Measurements from ENCODE around the gene PARP3. TPM values are rescaled to one million over a fixed set of nuclear protein-coding genes. Genes with fewer than 3 reads are reported as not detected.

Gene PARP3
- total RNA-seq, 1 donor from 2014 or later = 14.3 TPM

DNA sequence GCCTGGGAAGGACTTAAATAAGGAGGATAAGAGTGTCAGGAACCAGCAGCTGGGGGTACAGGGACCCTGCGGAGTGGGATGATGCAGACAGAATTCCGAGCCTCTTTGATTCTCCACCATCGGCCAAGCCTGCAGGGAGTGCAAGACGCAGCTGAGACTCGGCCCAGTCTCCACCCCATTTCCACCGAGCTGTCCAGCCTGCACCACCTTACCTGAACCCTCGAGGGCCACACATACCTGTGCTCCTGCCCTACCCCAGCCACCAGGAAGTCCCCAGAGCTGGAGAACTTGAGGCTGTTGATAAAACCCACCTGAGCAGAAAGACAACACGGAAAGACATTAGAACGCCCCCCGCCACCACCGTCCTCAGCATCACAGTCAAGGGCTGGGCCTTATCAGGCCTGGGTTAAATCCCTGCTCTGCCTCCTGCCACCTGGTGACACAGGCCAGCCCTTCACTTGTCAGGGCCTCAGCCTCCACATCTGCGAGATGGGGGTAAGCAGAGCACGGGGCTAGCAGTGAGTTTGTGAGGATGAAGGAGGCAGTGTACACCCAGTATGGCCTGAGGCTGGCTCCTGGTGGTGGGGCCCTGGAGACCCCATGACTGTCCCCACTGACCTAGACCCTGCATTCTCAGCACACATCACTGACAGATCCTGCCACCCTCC is 8.6 kb upstream of the PARP3 start:
- intact Hi-C loops (cut with micrococcal nuclease) = no loop called here
- no peak for DNase-seq
- no peaks in the 10 kb centered on the region for H3K4me1 ChIP-seq
- peaks cover 62% of the 10 kb centered on the region for H3K36me3 ChIP-seq
- TF ChIP-seq, protein P1, sequence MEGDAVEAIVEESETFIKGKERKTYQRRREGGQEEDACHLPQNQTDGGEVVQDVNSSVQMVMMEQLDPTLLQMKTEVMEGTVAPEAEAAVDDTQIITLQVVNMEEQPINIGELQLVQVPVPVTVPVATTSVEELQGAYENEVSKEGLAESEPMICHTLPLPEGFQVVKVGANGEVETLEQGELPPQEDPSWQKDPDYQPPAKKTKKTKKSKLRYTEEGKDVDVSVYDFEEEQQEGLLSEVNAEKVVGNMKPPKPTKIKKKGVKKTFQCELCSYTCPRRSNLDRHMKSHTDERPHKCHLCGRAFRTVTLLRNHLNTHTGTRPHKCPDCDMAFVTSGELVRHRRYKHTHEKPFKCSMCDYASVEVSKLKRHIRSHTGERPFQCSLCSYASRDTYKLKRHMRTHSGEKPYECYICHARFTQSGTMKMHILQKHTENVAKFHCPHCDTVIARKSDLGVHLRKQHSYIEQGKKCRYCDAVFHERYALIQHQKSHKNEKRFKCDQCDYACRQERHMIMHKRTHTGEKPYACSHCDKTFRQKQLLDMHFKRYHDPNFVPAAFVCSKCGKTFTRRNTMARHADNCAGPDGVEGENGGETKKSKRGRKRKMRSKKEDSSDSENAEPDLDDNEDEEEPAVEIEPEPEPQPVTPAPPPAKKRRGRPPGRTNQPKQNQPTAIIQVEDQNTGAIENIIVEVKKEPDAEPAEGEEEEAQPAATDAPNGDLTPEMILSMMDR (IDR thresholded peaks at IDR 0.05; ENCODE audit: borderline replicate concordance) = no peak
- H3K27ac ChIP-seq (replicated peaks) = no peak overlapping the region
- no peaks in the 10 kb centered on the region for H3K27me3 ChIP-seq (ENCODE audit: low read depth)
- H3K9me3 ChIP-seq (replicated peaks) = no peaks in the 10 kb centered on the region
- H3K4me3 ChIP-seq = no peak overlapping the region

DNA sequence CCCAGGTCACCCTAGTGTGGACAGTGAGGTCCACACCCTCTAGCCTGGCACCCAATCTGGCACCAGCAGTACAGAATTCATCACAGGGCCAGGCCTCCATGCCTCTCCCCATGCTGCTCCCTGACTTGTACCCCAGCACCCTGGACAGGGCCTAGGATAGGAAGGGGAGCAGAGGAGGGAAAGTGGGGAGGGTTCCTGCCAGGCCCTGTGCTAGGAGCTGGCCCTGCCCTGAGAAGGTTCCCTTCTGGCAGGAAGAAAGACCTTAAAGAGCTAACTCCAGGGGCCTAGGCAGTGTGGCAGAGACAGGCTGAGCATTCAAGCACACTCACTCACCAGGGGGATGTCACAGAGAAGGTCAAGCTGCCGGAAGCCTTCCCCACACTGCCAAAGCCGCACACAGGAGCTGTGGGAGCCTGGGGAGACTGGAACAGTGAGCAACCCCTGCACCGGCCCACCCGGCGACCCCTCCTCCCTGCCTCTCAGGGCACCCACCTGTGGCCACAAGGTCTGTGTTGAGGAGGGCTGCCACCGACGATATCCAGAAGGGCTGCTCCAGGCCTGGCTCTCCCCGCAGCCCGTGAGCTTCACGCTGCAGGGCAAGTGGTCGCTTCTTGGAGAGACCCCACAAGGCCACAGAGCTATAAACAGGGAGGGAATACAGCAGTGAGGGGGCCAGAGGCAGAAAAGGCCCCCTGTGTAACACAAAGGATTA is 7.9 kb upstream of the PARP3 start:
- intact Hi-C loops (cut with micrococcal nuclease) = no loop called here
- TF ChIP-seq, protein P1 (IDR thresholded peaks at IDR 0.05; ENCODE audit: borderline replicate concordance) = no peak
- Histone ChIP-seq H3K36me3 (peaks cover 69% of the 10 kb centered on the region), H3K9me3 (replicated peaks) (no peaks in the 10 kb centered on the region), H3K27ac (replicated peaks) (no peak overlapping the region), H3K4me3 (no peak overlapping the region), H3K4me1 (no peaks in the 10 kb centered on the region), H3K27me3 (ENCODE audit: low read depth) (no peaks in the 10 kb centered on the region)
- no peak for DNase-seq

DNA sequence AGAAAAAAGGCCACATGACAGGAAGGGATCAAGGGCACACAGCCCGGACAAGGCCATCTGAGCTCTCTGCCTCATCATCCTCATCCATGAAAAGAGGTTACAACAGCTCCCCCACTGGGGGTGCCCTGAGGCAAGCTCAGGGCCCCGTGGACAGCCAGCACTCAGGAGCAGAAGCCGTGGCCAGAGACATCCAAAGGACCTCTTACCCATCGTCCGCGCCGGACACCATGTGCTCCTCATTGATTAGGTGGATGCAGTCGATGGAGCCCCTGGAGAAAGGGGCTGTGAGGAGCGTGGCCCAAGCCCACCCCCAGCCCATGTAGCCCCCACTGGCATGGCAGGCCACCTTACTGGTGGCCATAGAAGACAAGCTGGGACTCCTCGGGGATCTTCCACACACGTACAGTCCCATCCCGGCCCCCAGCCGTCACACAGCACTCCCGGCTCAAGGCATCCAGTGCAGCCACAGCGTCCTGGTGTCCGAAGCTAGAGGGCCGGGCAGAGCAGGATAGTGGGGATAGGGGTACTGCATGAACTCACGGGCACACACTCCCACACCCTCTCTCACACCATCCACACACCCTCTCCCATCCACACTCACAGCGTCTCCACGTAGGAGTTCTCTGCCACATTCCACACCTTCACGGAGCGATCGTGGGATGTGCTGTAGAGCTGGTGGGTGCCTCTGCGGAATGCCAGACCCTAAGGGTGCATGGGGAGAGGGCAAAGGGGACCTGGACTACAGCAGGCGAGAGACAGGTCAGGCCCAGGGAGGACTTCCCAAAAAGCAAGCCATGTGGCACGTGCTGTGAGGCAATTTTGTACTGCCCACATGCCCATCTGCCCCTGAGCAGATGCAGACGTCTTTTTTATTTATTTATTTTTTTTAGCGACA is 6.9 kb upstream of the PARP3 start:
- H3K27me3 ChIP-seq (ENCODE audit: low read depth) = no peaks in the 10 kb centered on the region
- intact Hi-C loops (cut with micrococcal nuclease) = no loop called here
- no peak overlapping the region for H3K4me3 ChIP-seq
- H3K36me3 ChIP-seq = peaks cover 69% of the 10 kb centered on the region
- H3K4me1 ChIP-seq = peaks cover 5% of the 10 kb centered on the region
- no peak for DNase-seq
- no peaks in the 10 kb centered on the region for H3K9me3 ChIP-seq (replicated peaks)
- TF ChIP-seq, protein P1 (IDR thresholded peaks at IDR 0.05; ENCODE audit: borderline replicate concordance) = no peak
- no peak overlapping the region for H3K27ac ChIP-seq (replicated peaks)

DNA sequence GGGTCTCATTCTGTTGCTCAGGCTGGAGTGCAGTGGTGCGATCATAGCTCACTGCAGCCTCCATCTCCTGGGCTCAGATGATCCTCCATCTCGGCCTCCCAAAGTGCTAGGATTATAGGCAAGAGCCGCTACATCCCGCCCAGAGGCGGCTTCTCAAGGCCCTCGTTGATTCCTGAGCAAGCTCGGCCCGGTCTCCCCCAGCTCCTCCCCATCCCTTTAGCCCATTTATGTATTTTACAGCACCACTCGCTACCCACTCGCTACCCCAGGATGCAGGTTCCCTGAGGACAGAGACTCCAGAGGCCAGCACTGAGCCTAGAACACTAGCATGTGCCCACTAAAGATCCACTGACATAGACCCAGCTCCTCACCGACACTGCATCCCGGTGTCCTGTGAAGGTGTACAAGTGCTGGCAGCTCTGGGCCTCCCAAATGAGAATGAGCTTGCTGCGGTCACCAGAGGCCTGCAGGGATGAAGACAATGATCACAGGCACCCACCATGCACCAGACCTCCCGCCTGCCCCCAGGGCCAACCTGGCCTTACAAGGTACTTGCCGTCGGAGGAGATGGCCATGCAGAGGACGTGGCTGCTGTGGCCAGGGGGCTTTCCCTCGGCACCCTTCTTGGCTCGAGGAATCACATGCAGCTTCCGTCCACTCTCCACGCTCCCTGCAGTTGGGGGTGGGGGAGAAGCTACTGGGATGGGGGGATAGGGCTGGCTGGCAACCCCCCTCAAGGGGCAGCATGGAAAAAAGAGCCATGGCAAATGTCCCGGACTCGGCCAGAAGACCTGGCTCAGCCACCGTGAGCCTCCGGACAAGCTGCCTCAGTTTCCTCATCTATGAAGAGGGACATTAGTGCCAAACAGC is 6.0 kb upstream of the PARP3 start:
- Histone ChIP-seq H3K4me1 (peaks cover 14% of the 10 kb centered on the region), H3K27ac (replicated peaks) (no peak overlapping the region), H3K27me3 (ENCODE audit: low read depth) (no peaks in the 10 kb centered on the region), H3K36me3 (peaks cover 69% of the 10 kb centered on the region), H3K9me3 (replicated peaks) (no peaks in the 10 kb centered on the region), H3K4me3 (no peak overlapping the region)
- TF ChIP-seq, protein P1 (IDR thresholded peaks at IDR 0.05; ENCODE audit: borderline replicate concordance) = no peak
- intact Hi-C loops (cut with micrococcal nuclease) = no loop called here
- no peak for DNase-seq

DNA sequence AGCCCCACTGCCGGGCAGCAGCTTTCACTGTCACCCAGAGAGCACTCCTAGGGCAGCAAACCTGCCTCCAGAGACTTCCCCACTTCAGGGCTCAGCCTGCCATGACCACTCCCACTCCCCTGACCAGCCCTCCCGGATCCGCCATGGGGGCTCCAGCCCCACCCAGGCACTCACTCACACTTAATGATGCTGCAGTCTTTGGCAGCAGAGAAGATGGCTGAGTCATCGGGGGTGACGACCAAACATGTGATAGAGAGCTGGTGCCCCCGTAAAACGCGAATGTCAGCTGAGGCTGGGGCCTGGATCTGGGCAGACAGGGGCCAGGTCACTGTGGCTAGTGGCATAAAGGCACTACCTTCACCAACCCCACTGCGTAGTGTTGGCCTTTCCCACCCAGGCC is 5.1 kb upstream of the PARP3 start:
- Histone ChIP-seq H3K36me3 (peaks cover 69% of the 10 kb centered on the region), H3K27ac (replicated peaks) (no peak overlapping the region), H3K4me1 (peaks cover 20% of the 10 kb centered on the region), H3K27me3 (ENCODE audit: low read depth) (no peaks in the 10 kb centered on the region), H3K4me3 (no peak overlapping the region), H3K9me3 (replicated peaks) (no peaks in the 10 kb centered on the region)
- TF ChIP-seq, protein P1 (IDR thresholded peaks at IDR 0.05; ENCODE audit: borderline replicate concordance) = no peak
- no peak for DNase-seq
- intact Hi-C loops (cut with micrococcal nuclease) = no loop called here
